SJSA1 (cell line): ENCODE results near the gene UTP11. TPM values are rescaled to one million over a fixed set of nuclear protein-coding genes. Genes with fewer than 3 reads are reported as not detected.
"Not testable (repeated sequence)": the region's sequence is repeated elsewhere in the genome, so short reads cannot be mapped to it uniquely, and the experiment has no call there.

Experiments used
- DNase-seq, 2 experiments: peaks; one replicate each; pipeline ENCODE4 v3.0.0-alpha.2; 2015 to 2020; ENCODE audit warnings: low spot score in 2 of 2, low read depth in 1 of 2
- H3K27ac ChIP-seq: fragments of 250-450 bp; sonication (Bioruptor Pico); 2 replicates; pipeline ENCODE4 v1.5.1; 2020; ENCODE audit warnings: mild to moderate bottlenecking, moderate library complexity
- H3K27me3 ChIP-seq: fragments of 250-450 bp; sonication (Bioruptor Pico); replicated peaks from 2 replicates; pipeline ENCODE4 v1.5.1; 2020; ENCODE audit warnings: mild to moderate bottlenecking, moderate library complexity
- H3K36me3 ChIP-seq: fragments of 250-450 bp; sonication (Bioruptor Pico); 2 replicates; pipeline ENCODE4 v1.5.1; 2020; ENCODE audit warnings: mild to moderate bottlenecking
- H3K4me1 ChIP-seq: fragments of 250-450 bp; sonication (Bioruptor Pico); replicated peaks from 2 replicates; pipeline ENCODE4 v1.6.1; 2021; ENCODE audit warnings: mild to moderate bottlenecking
- H3K4me3 ChIP-seq: fragments of 250-450 bp; sonication (Bioruptor Pico); 2 replicates; pipeline ENCODE4 v1.5.1; 2020; ENCODE audit warnings: mild to moderate bottlenecking
- H3K9me3 ChIP-seq: fragments of 250-450 bp; sonication (Bioruptor Pico); replicated peaks from 2 replicates; pipeline ENCODE4 v1.5.1; 2020; ENCODE audit warnings: mild to moderate bottlenecking
- total RNA-seq: library from RNA; depleted of rRNA; stranded (reverse); fragments of >200 nt; shearing (Covaris generic); gene quantifications from 2 replicates; pipeline ENCODE4 v1.2.3, GENCODE V29; 2014

The UTP11 gene
- total RNA-seq, 1 experiment from 2014 or later = 124 TPM

DNA sequence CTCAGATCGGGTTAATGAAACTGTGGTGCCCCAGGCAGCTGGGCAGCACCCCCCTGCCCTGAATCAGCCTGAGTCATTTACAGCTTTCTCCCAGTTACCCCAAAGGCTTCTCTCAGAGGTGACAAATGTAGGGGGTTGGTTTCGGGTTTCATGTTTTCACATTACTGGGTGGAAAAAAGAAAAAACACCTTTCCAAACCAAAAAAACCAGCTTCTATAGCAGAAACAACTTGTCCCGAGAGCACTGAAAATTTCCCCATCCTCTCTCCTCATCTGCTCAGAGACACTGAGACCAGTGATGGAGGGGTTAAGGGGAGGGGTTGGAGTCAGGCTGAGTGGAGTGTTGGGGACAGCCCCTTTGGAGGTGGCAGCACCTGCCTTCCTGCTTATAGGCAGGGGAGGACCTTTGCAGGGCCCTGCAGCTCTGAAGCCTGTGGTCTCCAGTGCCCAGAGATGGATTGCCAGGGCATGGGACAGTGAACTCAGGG is 15.6 kb downstream of the UTP11 start:
- Histone ChIP-seq H3K4me1 (peaks cover 16% of the 10 kb centered on the region), H3K27me3 (no peaks in the 10 kb centered on the region), H3K27ac (no peak overlapping the region), H3K36me3 (peaks cover 39% of the 10 kb centered on the region), H3K9me3 (no peaks in the 10 kb centered on the region), H3K4me3 (no peak overlapping the region)
- no peak for DNase-seq

- H3K4me3 ChIP-seq = no peak overlapping the region
- peaks cover 16% of the 10 kb centered on the region for H3K4me1 ChIP-seq
- no peaks in the 10 kb centered on the region for H3K9me3 ChIP-seq
- no peak overlapping the region for H3K27ac ChIP-seq
- H3K36me3 ChIP-seq = peaks cover 34% of the 10 kb centered on the region
- DNase-seq = no peak
- H3K27me3 ChIP-seq = no peaks in the 10 kb centered on the region
Observed at GRCh38 chr1:38028671-38029070, 16.1 kb downstream of the UTP11 start.

GRCh38 chr1:38029081-38029681 is 16.6 kb downstream of the UTP11 start:
- Histone ChIP-seq H3K27me3 (no peaks in the 10 kb centered on the region), H3K4me3 (no peak overlapping the region), H3K36me3 (peaks cover 29% of the 10 kb centered on the region), H3K9me3 (no peaks in the 10 kb centered on the region), H3K27ac (no peak overlapping the region), H3K4me1 (peaks cover 16% of the 10 kb centered on the region)
- no peak for DNase-seq

GRCh38 chr1:38029685-38030511 is 17.4 kb downstream of the UTP11 start:
- Histone ChIP-seq H3K4me1 (peaks cover 16% of the 10 kb centered on the region), H3K36me3 (peaks cover 21% of the 10 kb centered on the region), H3K4me3 (no peak overlapping the region), H3K27ac (0 out of 2 replicates have a peak overlapping the region, but pooled peaks have one; percentile 2), H3K9me3 (no peaks in the 10 kb centered on the region), H3K27me3 (no peaks in the 10 kb centered on the region)
- peak in 1 of 2 experiments; percentile 64 for DNase-seq

DNA sequence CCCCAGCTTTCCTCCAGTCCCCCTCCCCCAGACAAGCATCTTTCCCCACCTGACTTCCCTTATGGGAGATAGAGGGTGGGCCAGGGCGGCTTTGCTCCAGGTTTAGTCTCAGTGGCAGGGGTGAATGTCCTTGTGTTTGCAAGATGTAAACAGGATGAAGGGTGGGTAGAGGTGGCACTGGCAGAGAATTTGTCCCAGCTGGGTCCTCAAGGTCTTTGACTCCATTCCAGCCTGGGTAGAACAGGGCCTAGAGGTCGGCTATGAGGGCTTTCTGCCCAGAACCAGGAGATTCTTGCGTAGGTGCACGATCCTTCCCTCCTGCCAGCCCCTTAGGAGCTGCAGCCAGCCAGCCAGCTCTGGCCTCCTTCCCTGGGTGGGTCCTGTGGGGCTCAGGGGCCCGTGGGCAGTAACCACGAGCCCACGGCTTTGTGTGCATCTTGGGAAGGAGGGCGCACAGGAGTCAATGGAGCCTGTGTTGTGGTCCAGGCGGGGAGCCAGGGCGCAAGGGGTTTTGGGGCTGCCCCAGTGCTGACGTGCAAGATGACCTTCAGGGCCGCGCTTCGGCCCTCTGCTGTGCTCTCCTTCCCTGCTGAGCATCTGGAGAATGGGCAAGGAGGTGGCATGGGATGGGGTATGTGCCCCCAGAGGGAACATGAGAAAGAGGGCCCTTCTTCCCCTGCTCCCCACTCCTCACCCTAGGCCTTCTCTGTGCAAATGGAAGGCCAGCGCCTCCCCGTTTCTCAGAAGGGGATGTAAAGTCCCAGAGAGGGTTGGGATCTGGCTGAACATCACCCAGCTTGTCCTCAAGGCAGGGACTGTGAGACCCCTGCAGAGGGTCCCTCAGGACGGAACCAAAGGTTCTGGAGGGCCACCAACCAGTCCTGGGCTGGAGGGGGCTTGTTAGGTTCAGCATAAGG is 18.3 kb downstream of the UTP11 start:
- H3K4me3 ChIP-seq = no peak overlapping the region
- H3K9me3 ChIP-seq = no peaks in the 10 kb centered on the region
- H3K36me3 ChIP-seq = peaks cover 12% of the 10 kb centered on the region
- H3K27me3 ChIP-seq = no peaks in the 10 kb centered on the region
- no peak overlapping the region for H3K27ac ChIP-seq
- no peak for DNase-seq
- H3K4me1 ChIP-seq = peaks cover 16% of the 10 kb centered on the region

DNA sequence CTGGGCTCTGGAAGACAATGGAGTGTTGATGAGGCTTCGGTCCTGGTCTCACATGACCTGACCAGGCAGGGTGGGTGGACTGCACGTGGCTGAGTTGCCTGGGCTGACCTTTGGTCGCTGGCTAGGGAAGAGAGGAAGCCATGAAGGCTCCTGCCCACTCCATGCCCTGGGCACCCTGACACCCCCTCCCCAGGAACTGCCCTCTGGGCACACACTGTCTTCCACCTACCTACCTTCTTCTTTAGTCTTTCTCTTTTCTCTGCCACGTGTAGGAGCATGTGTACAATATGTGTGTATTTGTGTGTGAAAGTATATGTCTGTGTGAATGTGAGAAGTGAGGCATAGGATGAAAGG is 19.0 kb downstream of the UTP11 start:
- no peak overlapping the region for H3K27ac ChIP-seq
- peaks cover 16% of the 10 kb centered on the region for H3K4me1 ChIP-seq
- H3K27me3 ChIP-seq = no peaks in the 10 kb centered on the region
- DNase-seq = no peak
- H3K9me3 ChIP-seq = no peaks in the 10 kb centered on the region
- H3K36me3 ChIP-seq = peaks cover 6% of the 10 kb centered on the region; the same call in 1 of the 2 replicates
- H3K4me3 ChIP-seq = no peak overlapping the region

GRCh38 chr1:38032992-38033391 is 20.5 kb downstream of the UTP11 start:
- not testable (repeated sequence) for H3K4me3 ChIP-seq, DNase-seq, H3K9me3 ChIP-seq, H3K36me3 ChIP-seq, H3K27me3 ChIP-seq, H3K27ac ChIP-seq
- H3K4me1 ChIP-seq = peaks cover 16% of the 10 kb centered on the region

DNA sequence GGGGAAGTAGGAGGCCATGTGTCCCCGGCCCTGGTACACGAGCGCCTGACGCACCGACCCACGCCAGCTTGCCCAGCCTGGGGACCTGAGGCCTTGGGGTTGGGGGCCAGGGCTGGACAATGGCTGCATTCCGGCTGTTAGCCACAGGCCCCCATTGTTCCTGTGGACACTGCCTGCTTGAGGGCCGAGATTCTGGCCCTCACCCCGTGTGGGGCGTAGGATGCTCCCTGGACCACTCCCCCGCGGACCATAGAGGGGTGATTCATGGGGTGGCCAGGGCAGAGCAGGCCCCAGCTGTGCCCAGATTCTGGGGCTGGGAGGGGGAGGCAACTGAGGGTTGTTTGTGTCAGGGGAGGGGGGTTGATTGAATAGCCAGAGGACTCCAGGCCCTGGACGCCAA is 22.3 kb downstream of the UTP11 start:
- Histone ChIP-seq H3K4me1 (peaks cover 13% of the 10 kb centered on the region), H3K9me3 (no peaks in the 10 kb centered on the region), H3K4me3 (no peak overlapping the region), H3K27ac (no peak overlapping the region), H3K27me3 (no peaks in the 10 kb centered on the region; the same call in 1 of the 2 replicates), H3K36me3 (no peaks in the 10 kb centered on the region)
- no peak for DNase-seq

DNA sequence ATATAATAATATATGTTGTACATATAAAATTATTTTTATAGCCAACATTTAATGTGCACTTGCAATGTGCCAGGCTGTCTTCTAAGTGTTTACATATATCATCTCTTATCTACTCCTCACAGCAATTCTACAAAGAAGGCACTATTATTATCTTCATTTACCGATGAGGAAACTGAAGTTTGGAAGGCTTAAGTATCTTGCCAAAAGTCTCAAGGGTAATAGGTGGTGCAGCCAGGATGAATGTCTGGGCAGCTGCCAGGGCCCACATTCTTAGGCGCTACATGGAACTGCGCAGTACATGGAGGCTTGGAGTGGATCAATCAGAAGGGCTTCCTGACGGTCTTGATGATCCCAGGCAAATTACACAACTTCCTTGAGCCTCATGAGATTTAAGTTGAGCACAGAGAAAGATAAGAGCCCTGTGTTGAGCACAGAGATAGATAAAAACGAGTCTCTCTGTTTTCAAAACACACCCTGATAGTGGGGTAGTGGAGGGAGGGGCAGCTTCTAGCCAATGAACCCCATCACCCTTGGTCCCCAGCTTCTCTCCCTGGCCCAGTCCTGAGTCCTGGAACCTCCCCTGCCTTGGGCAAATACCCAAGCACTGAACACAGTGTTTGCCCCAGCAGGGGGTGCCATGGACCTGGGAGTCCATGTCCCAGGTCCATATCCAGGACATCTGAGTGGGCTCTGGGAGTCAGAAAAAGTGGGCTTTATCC is 24.8 kb downstream of the UTP11 start:
- peaks cover 8% of the 10 kb centered on the region for H3K27me3 ChIP-seq
- H3K4me1 ChIP-seq = peaks cover 4% of the 10 kb centered on the region
- H3K27ac ChIP-seq = no peak overlapping the region
- no peak for DNase-seq
- no peaks in the 10 kb centered on the region for H3K9me3 ChIP-seq
- no peaks in the 10 kb centered on the region for H3K36me3 ChIP-seq
- no peak overlapping the region for H3K4me3 ChIP-seq

DNA sequence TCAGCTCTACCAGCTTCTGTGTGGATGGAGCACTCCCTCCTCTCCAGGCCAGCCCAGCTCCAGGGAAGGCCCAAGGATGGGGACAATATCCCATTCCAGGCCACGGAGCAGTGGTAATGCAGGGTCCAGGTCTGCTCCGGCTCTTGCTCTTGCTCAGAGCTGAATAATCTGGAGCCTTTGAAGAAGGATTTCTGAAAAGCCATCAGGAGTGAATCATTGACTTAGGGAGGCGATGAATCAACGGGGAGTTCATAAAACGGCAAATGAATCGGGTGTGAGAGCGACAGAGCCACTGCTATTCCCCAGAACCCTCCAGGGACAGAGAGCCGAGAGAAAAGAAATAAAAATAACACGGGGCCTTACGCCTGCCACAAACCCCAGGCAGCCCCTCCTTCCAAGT is 26.3 kb downstream of the UTP11 start:
- Histone ChIP-seq H3K27ac (no peak overlapping the region), H3K27me3 (peaks cover 21% of the 10 kb centered on the region), H3K9me3 (no peaks in the 10 kb centered on the region), H3K36me3 (no peaks in the 10 kb centered on the region), H3K4me1 (peaks cover 4% of the 10 kb centered on the region), H3K4me3 (no peak overlapping the region)
- DNase-seq = no peak

GRCh38 chr1:38039331-38040088 is 27.0 kb downstream of the UTP11 start:
- H3K9me3 ChIP-seq = no peaks in the 10 kb centered on the region
- no peak overlapping the region for H3K4me3 ChIP-seq
- no peak overlapping the region for H3K27ac ChIP-seq
- no peaks in the 10 kb centered on the region for H3K36me3 ChIP-seq
- peaks cover 4% of the 10 kb centered on the region for H3K4me1 ChIP-seq
- H3K27me3 ChIP-seq = peaks cover 28% of the 10 kb centered on the region
- DNase-seq = no peak

- no peak overlapping the region for H3K27ac ChIP-seq
- peaks cover 5% of the 10 kb centered on the region; the same call in 1 of the 2 replicates for H3K9me3 ChIP-seq
- H3K4me1 ChIP-seq = peaks cover 22% of the 10 kb centered on the region
- no peak overlapping the region for H3K4me3 ChIP-seq
- no peak for DNase-seq
- H3K36me3 ChIP-seq = no peaks in the 10 kb centered on the region
- peaks cover 43% of the 10 kb centered on the region for H3K27me3 ChIP-seq
Observed at GRCh38 chr1:38041936-38042834, 29.7 kb downstream of the UTP11 start.
